ENCODE data around the gene SMCO4. TPM values are rescaled to one million over a fixed set of nuclear protein-coding genes. Genes with fewer than 3 reads are reported as not detected.

The SMCO4 gene
- total RNA-seq, 1 donor from 2014 or later, result 26.5 TPM

- Mint-ChIP-seq H3K36me3 (ENCODE audit: insufficient read depth) (peaks cover 15% of the 10 kb centered on the region), H3K4me1 (ENCODE audit: low read depth) (peaks cover 11% of the 10 kb centered on the region), H3K4me3 (ENCODE audit: low read depth) (no peak overlapping the region), H3K27ac (no peak overlapping the region), H3K9me3 (ENCODE audit: low read depth) (no peaks in the 10 kb centered on the region), H3K27me3 (peaks cover 2% of the 10 kb centered on the region)
- TF ChIP-seq CTCF (IDR thresholded peaks at IDR 0.05; ENCODE audit: unreplicated experiment), result no peak
- DNase-seq (ENCODE audit: low spot score, unreplicated experiment), result no peak
Observed at GRCh38 chr11:93478841-93479240, 64.3 kb downstream of the SMCO4 start.

GRCh38 chr11:93477684-93478234 lies 65.4 kb downstream of the SMCO4 start:
- peak overlapping the region; percentile 4 for H3K27ac Mint-ChIP-seq
- TF ChIP-seq CTCF (IDR thresholded peaks at IDR 0.05; ENCODE audit: unreplicated experiment), result no peak
- no peak for DNase-seq (ENCODE audit: low spot score, unreplicated experiment)
- H3K27me3 Mint-ChIP-seq, result peaks cover 2% of the 10 kb centered on the region
- H3K9me3 Mint-ChIP-seq (ENCODE audit: low read depth), result no peaks in the 10 kb centered on the region
- peaks cover 16% of the 10 kb centered on the region for H3K36me3 Mint-ChIP-seq (ENCODE audit: insufficient read depth)
- H3K4me1 Mint-ChIP-seq (ENCODE audit: low read depth), result peaks cover 11% of the 10 kb centered on the region
- H3K4me3 Mint-ChIP-seq (ENCODE audit: low read depth), result no peak overlapping the region

GRCh38 chr11:93476796-93477195 lies 66.4 kb downstream of the SMCO4 start:
- Mint-ChIP-seq H3K9me3 (ENCODE audit: low read depth) (no peaks in the 10 kb centered on the region), H3K27ac (no peak overlapping the region), H3K4me1 (ENCODE audit: low read depth) (peaks cover 11% of the 10 kb centered on the region), H3K36me3 (ENCODE audit: insufficient read depth) (peaks cover 14% of the 10 kb centered on the region), H3K4me3 (ENCODE audit: low read depth) (no peak overlapping the region), H3K27me3 (peaks cover 2% of the 10 kb centered on the region)
- DNase-seq (ENCODE audit: low spot score, unreplicated experiment), result no peak
- no peak for TF ChIP-seq CTCF (IDR thresholded peaks at IDR 0.05; ENCODE audit: unreplicated experiment)

GRCh38 chr11:93474123-93474522 lies 69.1 kb downstream of the SMCO4 start:
- no peak for DNase-seq (ENCODE audit: low spot score, unreplicated experiment)
- H3K36me3 Mint-ChIP-seq (ENCODE audit: insufficient read depth), result peaks cover 11% of the 10 kb centered on the region
- no peaks in the 10 kb centered on the region for H3K9me3 Mint-ChIP-seq (ENCODE audit: low read depth)

GRCh38 chr11:93468290-93468689 lies 74.9 kb downstream of the SMCO4 start:
- no peak overlapping the region for H3K27ac Mint-ChIP-seq
- H3K4me1 Mint-ChIP-seq (ENCODE audit: low read depth), result peaks cover 2% of the 10 kb centered on the region
- H3K27me3 Mint-ChIP-seq, result no peaks in the 10 kb centered on the region
- TF ChIP-seq CTCF (IDR thresholded peaks at IDR 0.05; ENCODE audit: unreplicated experiment), result no peak
- no peaks in the 10 kb centered on the region for H3K36me3 Mint-ChIP-seq (ENCODE audit: insufficient read depth)
- no peaks in the 10 kb centered on the region for H3K9me3 Mint-ChIP-seq (ENCODE audit: low read depth)
- no peak overlapping the region for H3K4me3 Mint-ChIP-seq (ENCODE audit: low read depth)
- no peak for DNase-seq (ENCODE audit: low spot score, unreplicated experiment)

More at GRCh38 chr11:93474123-93474522, 69.1 kb downstream of the SMCO4 start:
- H3K27ac Mint-ChIP-seq, result no peak overlapping the region
- TF ChIP-seq CTCF (IDR thresholded peaks at IDR 0.05; ENCODE audit: unreplicated experiment), result no peak
- H3K27me3 Mint-ChIP-seq, result no peaks in the 10 kb centered on the region
- peaks cover 11% of the 10 kb centered on the region for H3K4me1 Mint-ChIP-seq (ENCODE audit: low read depth)
- H3K4me3 Mint-ChIP-seq (ENCODE audit: low read depth), result no peak overlapping the region

Measured in progenitor cell of endocrine pancreas (in vitro differentiated cells).